OCI-LY3 (cell line): ENCODE results near the gene SLC9C1.

Experiments
- H2AFZ ChIP-seq: fragments of 200-600, 300-600 bp; shearing (Covaris generic); 2 replicates; pipeline ENCODE4 v1.6.0; 2014; ENCODE audit warnings: antibody characterized with exemption, low read depth, low read length
- H3K27ac ChIP-seq: fragments of 200-600, 300-600 bp; sonication (generic); 2 replicates; pipeline ENCODE4 v1.5.1; 2014; ENCODE audit warnings: mild to moderate bottlenecking, low read length, moderate library complexity, mixed read lengths
- H3K27me3 ChIP-seq: fragments of 200-600, 300-600 bp; sonication (generic); 2 replicates; pipeline ENCODE4 v1.6.1; 2014; ENCODE audit warnings: low read depth, low read length, mixed read lengths
- H3K36me3 ChIP-seq: fragments of 200-600, 300-600 bp; sonication (generic); replicated peaks from 2 replicates; pipeline ENCODE3; 2014; ENCODE audit warnings: low read depth, low read length, mixed read lengths
- H3K4me1 ChIP-seq: fragments of 300-600, 200-600 bp; sonication (generic); 2 replicates; pipeline ENCODE4 v1.6.1; 2014; ENCODE audit warnings: low read length, mixed read lengths
- H3K4me2 ChIP-seq: fragments of 200-600, 300-600 bp; sonication (generic); 2 replicates; pipeline ENCODE4 v1.6.1; 2014; ENCODE audit warnings: low read length, mixed read lengths
- H3K4me3 ChIP-seq: fragments of 300-600, 200-600 bp; sonication (generic); 2 replicates; pipeline ENCODE4 v1.5.1; 2014; ENCODE audit warnings: antibody characterized with exemption, mild to moderate bottlenecking, low read length, moderate library complexity
- H3K79me2 ChIP-seq: fragments of 300-600, 200-600 bp; shearing (Covaris generic); 2 replicates; pipeline ENCODE4 v1.6.1; 2014; ENCODE audit warnings: mild to moderate bottlenecking, low read length, mixed read lengths
- H3K9ac ChIP-seq: fragments of 300-600, 200-600 bp; shearing (Covaris generic); 2 replicates; pipeline ENCODE4 v1.6.0; 2014; ENCODE audit warnings: mild to moderate bottlenecking, low read length, moderate library complexity
- H3K9me3 ChIP-seq: fragments of 200-600, 300-600 bp; shearing (Covaris generic); 2 replicates; pipeline ENCODE4 v1.6.1; 2014; ENCODE audit warnings: low read length, mixed read lengths; ENCODE audit not compliant: insufficient read depth
- H4K20me1 ChIP-seq: fragments of 200-600, 300-600 bp; sonication (generic); 2 replicates; pipeline ENCODE4 v1.6.1; 2016; ENCODE audit warnings: low read length, mixed read lengths; ENCODE audit not compliant: insufficient read depth
- EZH2phosphoT487 ChIP-seq: fragments of 200-600 bp; shearing (Covaris generic); IDR thresholded peaks from 2 replicates; pipeline ENCODE4 v1.6.1; 2018; ENCODE audit warnings: antibody characterized with exemption, mixed run types, low read depth
- TF ChIP-seq, protein P1 (sequence below): fragments of 200-600, 300-600 bp; sonication (generic); IDR thresholded peaks from 2 replicates; pipeline ENCODE4 v1.5.1; 2014; ENCODE audit warnings: antibody characterized with exemption, low read length, low read depth

SLC9C1 gene

GRCh38 chr3:112327371-112327951 is 33.4 kb upstream of the SLC9C1 start:
- Histone ChIP-seq H2AFZ (no peak overlapping the region), H3K27me3 (no peaks in the 10 kb centered on the region), H4K20me1 (no peaks in the 10 kb centered on the region), H3K4me1 (peaks cover 4% of the 10 kb centered on the region; the same call in 1 of the 2 replicates), H3K4me2 (no peak overlapping the region), H3K27ac (no peak overlapping the region), H3K4me3 (no peak overlapping the region), H3K9me3 (no peaks in the 10 kb centered on the region), H3K79me2 (no peaks in the 10 kb centered on the region), H3K36me3 (no peaks in the 10 kb centered on the region), H3K9ac (no peak overlapping the region)
- no peak for TF ChIP-seq EZH2phosphoT487
- TF ChIP-seq, protein P1, sequence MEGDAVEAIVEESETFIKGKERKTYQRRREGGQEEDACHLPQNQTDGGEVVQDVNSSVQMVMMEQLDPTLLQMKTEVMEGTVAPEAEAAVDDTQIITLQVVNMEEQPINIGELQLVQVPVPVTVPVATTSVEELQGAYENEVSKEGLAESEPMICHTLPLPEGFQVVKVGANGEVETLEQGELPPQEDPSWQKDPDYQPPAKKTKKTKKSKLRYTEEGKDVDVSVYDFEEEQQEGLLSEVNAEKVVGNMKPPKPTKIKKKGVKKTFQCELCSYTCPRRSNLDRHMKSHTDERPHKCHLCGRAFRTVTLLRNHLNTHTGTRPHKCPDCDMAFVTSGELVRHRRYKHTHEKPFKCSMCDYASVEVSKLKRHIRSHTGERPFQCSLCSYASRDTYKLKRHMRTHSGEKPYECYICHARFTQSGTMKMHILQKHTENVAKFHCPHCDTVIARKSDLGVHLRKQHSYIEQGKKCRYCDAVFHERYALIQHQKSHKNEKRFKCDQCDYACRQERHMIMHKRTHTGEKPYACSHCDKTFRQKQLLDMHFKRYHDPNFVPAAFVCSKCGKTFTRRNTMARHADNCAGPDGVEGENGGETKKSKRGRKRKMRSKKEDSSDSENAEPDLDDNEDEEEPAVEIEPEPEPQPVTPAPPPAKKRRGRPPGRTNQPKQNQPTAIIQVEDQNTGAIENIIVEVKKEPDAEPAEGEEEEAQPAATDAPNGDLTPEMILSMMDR, result peak; percentile 89

- no peaks in the 10 kb centered on the region for H3K79me2 ChIP-seq
- no peak overlapping the region for H3K4me3 ChIP-seq
- no peaks in the 10 kb centered on the region for H4K20me1 ChIP-seq
- no peak overlapping the region for H3K9ac ChIP-seq
- no peak overlapping the region for H3K4me2 ChIP-seq
- no peak overlapping the region for H3K27ac ChIP-seq
- no peaks in the 10 kb centered on the region for H3K9me3 ChIP-seq
- TF ChIP-seq, protein P1, result no peak
- no peak for TF ChIP-seq EZH2phosphoT487
- H3K4me1 ChIP-seq, result peaks cover 4% of the 10 kb centered on the region; the same call in 1 of the 2 replicates
- H2AFZ ChIP-seq, result no peak overlapping the region
- no peaks in the 10 kb centered on the region for H3K27me3 ChIP-seq
- no peaks in the 10 kb centered on the region for H3K36me3 ChIP-seq
Measured at GRCh38 chr3:112321867-112322652, 28.0 kb upstream of the SLC9C1 start.

GRCh38 chr3:112320691-112321090 is 26.7 kb upstream of the SLC9C1 start:
- Histone ChIP-seq H3K4me1 (no peaks in the 10 kb centered on the region), H3K9ac (no peak overlapping the region), H3K79me2 (no peaks in the 10 kb centered on the region), H3K9me3 (peaks cover 6% of the 10 kb centered on the region; the same call in 1 of the 2 replicates), H3K27me3 (no peaks in the 10 kb centered on the region), H3K36me3 (peaks cover 3% of the 10 kb centered on the region), H2AFZ (no peak overlapping the region), H4K20me1 (no peaks in the 10 kb centered on the region), H3K4me2 (no peak overlapping the region), H3K27ac (no peak overlapping the region), H3K4me3 (no peak overlapping the region)
- TF ChIP-seq EZH2phosphoT487, result no peak

DNA sequence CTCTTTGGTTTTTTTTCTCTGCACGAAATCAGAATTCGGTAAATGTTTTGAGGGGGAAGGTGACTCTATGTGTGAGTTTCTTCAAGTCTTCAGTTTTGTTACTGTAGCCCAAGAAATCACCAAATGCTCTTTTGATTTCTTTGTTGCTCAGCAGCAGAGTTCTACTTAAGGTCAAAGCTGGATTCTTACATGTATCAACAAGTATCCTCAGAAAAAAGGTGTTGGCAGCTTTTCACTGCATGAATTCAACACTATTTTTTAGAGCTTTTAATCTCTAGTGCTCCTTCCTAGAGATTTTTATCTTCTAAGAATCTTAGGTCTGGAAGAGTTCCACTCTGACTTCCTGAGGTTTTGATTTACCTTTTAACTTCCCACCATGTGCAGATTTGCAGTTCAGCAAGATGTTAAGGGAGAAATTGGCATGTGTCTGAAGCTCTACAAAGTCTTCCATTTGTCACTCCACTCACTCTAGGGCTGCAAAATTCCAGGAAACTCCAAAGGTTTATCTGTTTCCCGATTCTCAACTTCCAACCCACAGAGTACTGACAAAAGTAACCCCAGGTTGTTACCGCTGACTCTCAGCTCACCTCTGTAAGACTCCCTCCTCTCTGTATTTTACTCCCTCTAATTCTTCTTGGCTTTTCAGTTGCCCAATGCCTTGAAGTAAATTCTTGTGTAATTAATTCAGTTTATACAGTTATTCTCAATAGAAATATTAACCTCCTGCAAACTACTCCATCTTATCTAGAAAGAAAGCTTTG is 25.7 kb upstream of the SLC9C1 start:
- no peaks in the 10 kb centered on the region for H4K20me1 ChIP-seq
- H3K36me3 ChIP-seq, result peaks cover 3% of the 10 kb centered on the region
- H3K4me2 ChIP-seq, result no peak overlapping the region
- H3K27me3 ChIP-seq, result no peaks in the 10 kb centered on the region
- no peaks in the 10 kb centered on the region for H3K79me2 ChIP-seq
- H3K4me1 ChIP-seq, result no peaks in the 10 kb centered on the region
- no peak overlapping the region for H3K4me3 ChIP-seq
- H3K9me3 ChIP-seq, result peaks cover 8% of the 10 kb centered on the region; the same call in 1 of the 2 replicates
- H3K9ac ChIP-seq, result no peak overlapping the region
- no peak overlapping the region for H3K27ac ChIP-seq
- TF ChIP-seq EZH2phosphoT487, result no peak
- TF ChIP-seq, protein P1, result no peak
- H2AFZ ChIP-seq, result no peak overlapping the region
